Lung (tissue), 12 donors: Measurements from ENCODE around the gene RBPJ. TPM values are rescaled to one million over a fixed set of nuclear protein-coding genes. Genes with fewer than 3 reads are reported as not detected.

ENCODE experiments used
- ATAC-seq: fragments of 200-7000 bp; cut with Tn5 transposase; one replicate; pipeline ENCODE4 v1.9.1; 2020; ENCODE audit warnings: moderate number of reproducible peaks; ENCODE audit not compliant: insufficient read depth, low FRiP score
- DNase-seq, 3 donors: peaks; one replicate each; pipeline ENCODE4 v3.0.0-alpha.2; 2013 to 2017
- H3K27ac ChIP-seq, 2 donors: one replicate each; pipeline ENCODE4 v1.5.1; 2013; ENCODE audit warnings: mild to moderate bottlenecking in 2 of 2, moderate library complexity in 2 of 2, control low read depth in 1 of 2, inconsistent platforms in 1 of 2, low read depth in 1 of 2, low read length in 1 of 2
- H3K27me3 ChIP-seq, 3 donors: one replicate each; pipeline ENCODE4 v1.5.1; 2013; ENCODE audit warnings: low read length in 2 of 3; ENCODE audit not compliant: control insufficient read depth in 3 of 3, insufficient read depth in 3 of 3
- H3K36me3 ChIP-seq, 4 donors: one replicate each; pipeline ENCODE4 v1.5.1; 2013; ENCODE audit warnings: low read length in 4 of 4, mild to moderate bottlenecking in 1 of 4, moderate library complexity in 1 of 4; ENCODE audit not compliant: control insufficient read depth in 4 of 4, insufficient read depth in 4 of 4
- H3K4me1 ChIP-seq, 5 donors: one replicate each; pipeline ENCODE4 v1.5.1; 2013; ENCODE audit warnings: low read length in 5 of 5, mild to moderate bottlenecking in 2 of 5, moderate library complexity in 1 of 5; ENCODE audit not compliant: control insufficient read depth in 5 of 5, insufficient read depth in 5 of 5
- H3K4me3 ChIP-seq: one replicate; pipeline ENCODE4 v1.5.1; 2013; ENCODE audit warnings: mild to moderate bottlenecking, control low read depth, moderate library complexity
- H3K9ac ChIP-seq, 2 donors: one replicate each; pipeline ENCODE4 v1.5.1; 2013; ENCODE audit warnings: low read length in 2 of 2, control low read depth in 1 of 2; ENCODE audit not compliant: insufficient read depth in 1 of 2
- H3K9me3 ChIP-seq, 4 donors: one replicate each; pipeline ENCODE4 v1.5.1; 2013; ENCODE audit warnings: low read length in 3 of 4, mild to moderate bottlenecking in 1 of 4, moderate library complexity in 1 of 4; ENCODE audit not compliant: control insufficient read depth in 4 of 4, insufficient read depth in 3 of 4
- CTCF ChIP-seq: IDR thresholded peaks from 2 replicates; pipeline ENCODE4 v1.5.1; 2012; ENCODE audit warnings: mild to moderate bottlenecking; ENCODE audit errors: control extremely low read depth, extremely low read depth
- WGBS, 2 donors: extraction: QIAGEN DNeasy Blood & Tissue Kit; methylation state at CpG; one replicate each; pipeline ENCODE4 v1.1.7; 2013; 5-methylcytosine and 5-hydroxymethylcytosine counted together
- polyA plus RNA-seq, 2 donors: library from polyadenylated mRNA; stranded (reverse); fragments of 200-250 nt; gene quantifications; one replicate each; pipeline ENCODE4 v1.2.1, GENCODE V29; 2013
- total RNA-seq, 2 donors: library from RNA; depleted of rRNA in 1 of 2; stranded (reverse); fragments of >200 nt in 1 of 2; gene quantifications; one replicate each; pipeline ENCODE4 v1.2.1, GENCODE V29; 2014 to 2021
- donor health status: control.
- donor health status: control.
- donor health status: Bipolar disorder and iron deficiency.
- donor health status: healthy.
- donor health status: DM: yes; HTN: yes; CAD: no.

The RBPJ gene
- total and polyA plus RNA-seq, 4 donors, result 39.1 to 130 (median 58.9) TPM

GRCh38 chr4:26412381-26413372 is 91.9 kb downstream of the RBPJ start:
- no peak for TF ChIP-seq CTCF
- peak; percentile 79 to 92 (median 89) for DNase-seq
- H3K27ac ChIP-seq, result no peak overlapping the region
- H3K4me3 ChIP-seq, result no peak overlapping the region
- ATAC-seq, result peak; percentile 43
- no peaks in the 10 kb centered on the region for H3K27me3 ChIP-seq
- WGBS, 2 donors, result 65 to 73% methylated on average over 7 of the region's 7 CpGs
- peaks cover 0 to 27% (median 6%) of the 10 kb centered on the region in 5 donors for H3K4me1 ChIP-seq
- peak overlapping the region in 1 of 2 donors; percentile 42 for H3K9ac ChIP-seq
- H3K36me3 ChIP-seq, result peaks cover 0 to 8% (median 4%) of the 10 kb centered on the region in 4 donors
- no peaks in the 10 kb centered on the region for H3K9me3 ChIP-seq

- 89 to 95% methylated on average over 3 of the region's 3 CpGs for WGBS, 2 donors
- peaks cover 0 to 6% (median 4%) of the 10 kb centered on the region in 4 donors for H3K36me3 ChIP-seq
- TF ChIP-seq CTCF, result no peak
- no peak overlapping the region for H3K27ac ChIP-seq
- H3K4me3 ChIP-seq, result no peak overlapping the region
- no peaks in the 10 kb centered on the region for H3K27me3 ChIP-seq
- ATAC-seq, result no peak
- no peak for DNase-seq
- H3K4me1 ChIP-seq, result peaks cover 0 to 27% (median 6%) of the 10 kb centered on the region in 5 donors
- H3K9ac ChIP-seq, result no peak overlapping the region
- no peaks in the 10 kb centered on the region for H3K9me3 ChIP-seq
Measured at GRCh38 chr4:26413582-26413981, 92.8 kb downstream of the RBPJ start.

- Histone ChIP-seq H3K9me3 (no peaks in the 10 kb centered on the region), H3K4me1 (peaks cover 0 to 32% (median 6%) of the 10 kb centered on the region in 5 donors), H3K4me3 (no peak overlapping the region), H3K9ac (no peak overlapping the region), H3K36me3 (peaks cover 0 to 9% (median 6%) of the 10 kb centered on the region in 4 donors), H3K27me3 (no peaks in the 10 kb centered on the region), H3K27ac (no peak overlapping the region)
- WGBS, 2 donors, result 85 to 96% methylated on average over 1 of the region's 1 CpG
- TF ChIP-seq CTCF, result no peak
- ATAC-seq (no peak), DNase-seq (no peak)
Measured at GRCh38 chr4:26418107-26418506, 97.3 kb downstream of the RBPJ start.
